Gastroesophageal sphincter (tissue), 4 donors: Measurements from ENCODE around the gene RAD51B. TPM values are rescaled to one million over a fixed set of nuclear protein-coding genes. Genes with fewer than 3 reads are reported as not detected.

Source experiments
- ATAC-seq: fragments of 150-250 bp; one replicate; pipeline ENCODE4 v1.9.1; 2016; ENCODE audit warnings: mild to moderate bottlenecking, moderate library complexity
- H3K27ac ChIP-seq, 4 donors: fragments of 200-600 bp; sonication (generic) in 3 of 4; 1 replicate in 3 of 4; 2 replicates in 1 of 4; pipeline ENCODE4 v1.5.1; 2016 to 2019
- H3K27me3 ChIP-seq: fragments of 200-600 bp; sonication (generic); one replicate; pipeline ENCODE4 v1.5.1; 2019
- H3K36me3 ChIP-seq, 2 donors: fragments of 200-600 bp; sonication (generic); one replicate each; pipeline ENCODE4 v1.5.1; 2019; ENCODE audit warnings: control low read depth in 1 of 2
- H3K4me1 ChIP-seq, 3 donors: fragments of 200-600 bp; sonication (generic); 1 replicate in 2 of 3; 2 replicates in 1 of 3; pipeline ENCODE4 v1.5.1; 2016 to 2019; ENCODE audit warnings: control low read depth in 2 of 3
- H3K4me3 ChIP-seq, 2 donors: fragments of 200-600 bp; sonication (generic); one replicate each; pipeline ENCODE4 v1.5.1; 2019; ENCODE audit warnings: mild to moderate bottlenecking in 1 of 2, moderate library complexity in 1 of 2
- H3K9me3 ChIP-seq, 3 donors: fragments of 200-600 bp; sonication (generic); one replicate each; pipeline ENCODE4 v1.5.1; 2017 to 2019; ENCODE audit warnings: control low read depth in 2 of 3
- CTCF ChIP-seq, 4 experiments: fragments of 200-600 bp in 2 of 4; fragments of 450-650 bp in 2 of 4; sonication (generic) in 1 of 4; IDR thresholded peaks; one replicate each; pipeline ENCODE4 v1.5.1; 2017 to 2019; ENCODE audit warnings: antibody characterized with exemption in 4 of 4, mild to moderate bottlenecking in 2 of 4, moderate library complexity in 2 of 4
- EP300 ChIP-seq: sonication (generic); formaldehyde crosslinking; IDR thresholded peaks from one replicate; pipeline ENCODE4 v1.6.1; 2017; ENCODE audit warnings: antibody characterized with exemption, mild to moderate bottlenecking
- POLR2A ChIP-seq, 2 donors: fragments of 450-650 bp; IDR thresholded peaks; one replicate each; pipeline ENCODE4 v1.6.1; 2017; ENCODE audit warnings: antibody characterized with exemption in 2 of 2, mild to moderate bottlenecking in 2 of 2, moderate library complexity in 1 of 2
- POLR2AphosphoS5 ChIP-seq: sonication (generic); formaldehyde crosslinking; IDR thresholded peaks from one replicate; pipeline ENCODE4 v1.6.1; 2017; ENCODE audit warnings: antibody characterized with exemption
- WGBS, 2 donors: methylation state at CpG; one replicate each; pipeline ENCODE4 v1.1.5; 2018; ENCODE audit warnings: low coverage in 1 of 2; 5-methylcytosine and 5-hydroxymethylcytosine counted together
- total RNA-seq, 4 donors: library from RNA; depleted of rRNA; stranded (reverse); fragments of >200 nt; gene quantifications; one replicate each; pipeline ENCODE4 v1.1.0, GENCODE V29; 2016

RAD51B gene
- total RNA-seq, 4 donors from 2014 or later: 5.1 to 7.0 (median 6.0) TPM

DNA sequence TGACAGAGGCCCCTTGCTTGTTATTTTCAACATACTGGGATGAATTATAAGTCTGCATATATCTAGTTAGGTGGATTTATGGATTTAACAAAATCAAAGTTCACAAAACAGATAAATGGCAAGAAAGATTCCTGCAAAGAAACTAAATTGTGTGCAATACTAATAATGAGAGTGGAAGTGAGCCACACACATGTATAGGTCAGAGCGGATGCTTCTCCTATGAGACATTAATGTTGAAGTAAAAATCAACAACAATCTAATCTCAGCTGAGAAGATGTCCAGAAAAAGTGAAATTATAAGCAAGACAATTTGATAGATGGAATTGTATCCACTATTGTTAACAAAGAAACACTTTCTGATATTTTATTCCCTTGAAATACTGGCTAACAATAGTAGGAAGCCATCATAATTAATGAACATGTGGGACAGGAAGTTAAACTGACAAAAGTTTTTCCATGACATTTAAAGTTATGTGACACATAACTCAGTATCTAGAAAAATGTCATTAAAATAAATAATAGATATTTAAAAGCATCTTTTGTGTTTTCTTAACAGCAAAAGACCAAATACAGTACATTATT is 39.7 kb downstream of the RAD51B start:
- no peaks in the 10 kb centered on the region for H3K4me1 ChIP-seq
- 84 to 100% methylated on average over 1 of the region's 1 CpG for WGBS, 2 donors
- no peaks in the 10 kb centered on the region for H3K9me3 ChIP-seq
- ATAC-seq: no peak
- H3K4me3 ChIP-seq: no peak overlapping the region
- no peak overlapping the region for H3K27ac ChIP-seq
- H3K36me3 ChIP-seq: no peaks in the 10 kb centered on the region
- TF ChIP-seq POLR2A (IDR thresholded peaks at IDR 0.05) (no peak), CTCF (IDR thresholded peaks at IDR 0.05) (no peak), POLR2AphosphoS5 (no peak), EP300 (no peak)
- no peaks in the 10 kb centered on the region for H3K27me3 ChIP-seq

GRCh38 chr14:67863223-67863622 is 43.6 kb downstream of the RAD51B start:
- Histone ChIP-seq H3K36me3 (peaks cover 0 to 6% of the 10 kb centered on the region in 2 donors), H3K4me3 (no peak overlapping the region), H3K27ac (no peak overlapping the region), H3K9me3 (no peaks in the 10 kb centered on the region), H3K4me1 (no peaks in the 10 kb centered on the region), H3K27me3 (no peaks in the 10 kb centered on the region)
- ATAC-seq: no peak
- WGBS, 2 donors: 88 to 89% methylated on average over 1 to 2 of the region's 2 CpGs
- TF ChIP-seq EP300 (no peak), CTCF (IDR thresholded peaks at IDR 0.05) (no peak), POLR2A (IDR thresholded peaks at IDR 0.05) (no peak), POLR2AphosphoS5 (no peak)

- no peaks in the 10 kb centered on the region for H3K4me1 ChIP-seq
- H3K27ac ChIP-seq: no peak overlapping the region
- H3K27me3 ChIP-seq: no peaks in the 10 kb centered on the region
- WGBS, 2 donors: 71 to 79% methylated on average over 3 of the region's 3 CpGs
- H3K4me3 ChIP-seq: no peak overlapping the region
- TF ChIP-seq POLR2A (IDR thresholded peaks at IDR 0.05) (no peak), POLR2AphosphoS5 (no peak), CTCF (IDR thresholded peaks at IDR 0.05) (no peak), EP300 (no peak)
- H3K9me3 ChIP-seq: no peaks in the 10 kb centered on the region
- ATAC-seq: no peak
- no peaks in the 10 kb centered on the region for H3K36me3 ChIP-seq
These were observed 55.8 kb downstream of the RAD51B start for GRCh38 chr14:67875175-67876006.

DNA sequence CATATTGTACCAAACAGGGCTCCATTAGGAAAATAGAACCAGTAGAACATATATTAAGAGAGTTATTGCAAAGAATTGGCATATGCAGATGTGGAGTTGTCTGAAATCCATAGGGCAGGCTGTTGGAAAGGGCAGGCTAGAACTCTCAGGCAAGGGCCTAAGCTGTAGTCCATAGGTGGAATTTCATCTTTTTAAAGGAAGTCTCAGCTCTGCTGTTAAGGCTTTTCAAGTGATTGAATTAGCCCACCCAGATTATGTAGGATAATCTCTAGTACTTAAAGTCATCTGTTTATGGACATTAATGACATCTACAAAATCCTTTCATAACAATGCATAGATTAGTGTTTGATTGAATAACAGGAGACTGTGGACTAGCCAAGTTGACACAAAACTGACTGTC is 59.4 kb downstream of the RAD51B start:
- TF ChIP-seq EP300 (no peak), CTCF (IDR thresholded peaks at IDR 0.05) (no peak), POLR2A (IDR thresholded peaks at IDR 0.05) (no peak), POLR2AphosphoS5 (no peak)
- H3K4me3 ChIP-seq: no peak overlapping the region
- no peak overlapping the region for H3K27ac ChIP-seq
- peaks cover 0 to 2% (median 0%) of the 10 kb centered on the region in 3 donors for H3K4me1 ChIP-seq
- no peaks in the 10 kb centered on the region for H3K36me3 ChIP-seq
- ATAC-seq: no peak
- H3K9me3 ChIP-seq: no peaks in the 10 kb centered on the region
- H3K27me3 ChIP-seq: no peaks in the 10 kb centered on the region

DNA sequence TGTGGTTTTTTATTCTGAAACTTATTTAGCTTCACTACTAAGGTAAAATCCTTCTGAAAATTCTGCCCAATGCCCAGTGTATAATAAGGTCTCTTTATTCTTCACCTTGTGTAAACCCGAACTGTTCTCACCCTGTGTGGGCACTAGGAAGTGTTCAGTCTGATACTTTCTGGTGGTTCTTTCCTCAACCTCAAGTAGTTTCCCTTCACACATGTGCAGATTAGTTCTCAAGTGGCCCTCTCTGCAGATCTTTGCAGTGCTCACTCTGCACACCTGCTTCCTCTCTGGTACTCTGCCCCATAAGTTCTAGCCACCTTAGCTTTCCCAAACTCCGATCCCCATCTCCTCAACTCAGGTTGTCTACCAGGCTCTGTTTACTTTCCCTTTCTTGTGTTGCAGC is 61.6 kb downstream of the RAD51B start:
- Histone ChIP-seq H3K27me3 (no peaks in the 10 kb centered on the region), H3K36me3 (no peaks in the 10 kb centered on the region)
- TF ChIP-seq POLR2AphosphoS5: no peak

More for the DNA sequence above, 61.6 kb downstream of the RAD51B start:
- Histone ChIP-seq H3K9me3 (no peaks in the 10 kb centered on the region), H3K4me3 (no peak overlapping the region), H3K4me1 (peaks cover 0 to 6% (median 0%) of the 10 kb centered on the region in 3 donors), H3K27ac (no peak overlapping the region)
- no peak for ATAC-seq
- WGBS, 2 donors: 61 to 86% methylated on average over 2 of the region's 2 CpGs
